GM13976 (cell line): ENCODE measurements around the gene TLL2.

ENCODE experiments used
- DNase-seq: peaks from one replicate; pipeline ENCODE4 v3.0.0; 2012; ENCODE audit warnings: low spot score
- in situ Hi-C: fragments of 300-500 bp; cut with MboI; formaldehyde crosslinking; loops from one replicate; pipeline ENCODE4 v1.12.0; 2022; ENCODE audit warnings: low sequenced_read_pairs, mixed read lengths, inconsistent platforms; ENCODE audit not compliant: unreplicated experiment
- TF ChIP-seq, protein P1 (sequence below): IDR thresholded peaks from 2 replicates; pipeline ENCODE4 v1.5.1; 2012; ENCODE audit warnings: borderline replicate concordance, mild to moderate bottlenecking; ENCODE audit not compliant: insufficient read depth; ENCODE audit errors: extremely low read depth, missing control alignments, control extremely low read depth

TLL2 gene

DNA sequence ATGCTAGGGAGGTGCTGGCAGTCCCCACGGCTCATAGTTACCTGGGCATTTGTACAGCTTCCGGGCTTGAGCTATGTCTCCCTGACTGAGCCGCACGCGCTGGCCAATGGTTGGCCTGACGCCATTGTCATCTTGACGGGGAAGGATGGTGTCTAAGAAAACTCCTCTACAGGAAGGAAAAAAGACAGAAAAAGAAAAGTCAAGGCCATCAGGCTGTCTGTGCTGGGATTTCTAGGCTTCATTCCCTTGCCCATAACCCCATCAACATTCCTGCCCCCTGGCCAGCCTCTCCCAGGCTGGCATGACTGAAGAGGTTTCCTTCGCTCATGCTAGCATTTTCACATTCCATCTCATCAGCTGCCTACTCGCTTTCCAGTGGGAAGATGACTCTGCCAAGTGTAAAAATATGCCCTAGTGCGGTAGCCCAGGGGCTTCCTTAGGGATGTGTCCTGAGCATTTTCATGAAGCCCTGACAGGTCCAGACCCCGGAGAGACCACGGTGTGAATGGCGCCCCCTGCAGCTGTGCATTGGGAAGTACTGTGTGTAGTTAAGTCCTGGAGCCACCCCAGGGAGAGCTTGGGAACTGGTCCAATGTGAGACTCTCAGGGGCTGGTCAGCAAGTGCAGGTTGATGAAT, 100.5 kb downstream of the TLL2 start:
- no peak for DNase-seq
- in situ Hi-C loops, result no loop called here
- TF ChIP-seq, protein P1, sequence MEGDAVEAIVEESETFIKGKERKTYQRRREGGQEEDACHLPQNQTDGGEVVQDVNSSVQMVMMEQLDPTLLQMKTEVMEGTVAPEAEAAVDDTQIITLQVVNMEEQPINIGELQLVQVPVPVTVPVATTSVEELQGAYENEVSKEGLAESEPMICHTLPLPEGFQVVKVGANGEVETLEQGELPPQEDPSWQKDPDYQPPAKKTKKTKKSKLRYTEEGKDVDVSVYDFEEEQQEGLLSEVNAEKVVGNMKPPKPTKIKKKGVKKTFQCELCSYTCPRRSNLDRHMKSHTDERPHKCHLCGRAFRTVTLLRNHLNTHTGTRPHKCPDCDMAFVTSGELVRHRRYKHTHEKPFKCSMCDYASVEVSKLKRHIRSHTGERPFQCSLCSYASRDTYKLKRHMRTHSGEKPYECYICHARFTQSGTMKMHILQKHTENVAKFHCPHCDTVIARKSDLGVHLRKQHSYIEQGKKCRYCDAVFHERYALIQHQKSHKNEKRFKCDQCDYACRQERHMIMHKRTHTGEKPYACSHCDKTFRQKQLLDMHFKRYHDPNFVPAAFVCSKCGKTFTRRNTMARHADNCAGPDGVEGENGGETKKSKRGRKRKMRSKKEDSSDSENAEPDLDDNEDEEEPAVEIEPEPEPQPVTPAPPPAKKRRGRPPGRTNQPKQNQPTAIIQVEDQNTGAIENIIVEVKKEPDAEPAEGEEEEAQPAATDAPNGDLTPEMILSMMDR, result no peak

DNA sequence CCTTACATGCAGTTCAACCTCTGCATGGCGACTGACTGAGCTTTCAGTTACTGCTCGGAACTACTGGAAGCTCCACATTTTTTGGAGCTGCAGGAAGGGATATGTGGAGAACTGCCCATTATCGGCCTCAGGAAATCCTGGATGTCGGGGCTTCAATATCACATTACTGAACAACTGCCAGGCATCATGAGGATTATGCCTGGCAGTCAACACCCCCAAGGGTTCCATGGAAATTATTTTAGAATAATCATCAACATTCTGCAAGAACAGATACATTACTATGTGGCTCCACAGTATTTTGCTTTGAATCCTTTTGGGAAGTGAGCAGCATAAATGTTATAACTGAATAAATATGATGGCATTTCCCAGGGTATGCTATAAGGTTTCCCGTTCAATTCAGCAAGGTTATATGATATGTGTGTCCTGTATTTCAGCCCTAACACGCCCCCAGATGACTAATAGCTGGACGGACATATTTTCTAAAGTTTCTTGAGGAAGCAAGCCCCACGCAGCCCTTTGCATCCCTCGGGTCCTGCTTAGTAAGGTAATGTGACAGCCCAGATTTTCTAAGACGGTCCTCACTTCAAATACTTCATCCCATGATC, 101.9 kb downstream of the TLL2 start:
- in situ Hi-C loops, result no loop called here
- TF ChIP-seq, protein P1, result no peak
- DNase-seq, result no peak

DNA sequence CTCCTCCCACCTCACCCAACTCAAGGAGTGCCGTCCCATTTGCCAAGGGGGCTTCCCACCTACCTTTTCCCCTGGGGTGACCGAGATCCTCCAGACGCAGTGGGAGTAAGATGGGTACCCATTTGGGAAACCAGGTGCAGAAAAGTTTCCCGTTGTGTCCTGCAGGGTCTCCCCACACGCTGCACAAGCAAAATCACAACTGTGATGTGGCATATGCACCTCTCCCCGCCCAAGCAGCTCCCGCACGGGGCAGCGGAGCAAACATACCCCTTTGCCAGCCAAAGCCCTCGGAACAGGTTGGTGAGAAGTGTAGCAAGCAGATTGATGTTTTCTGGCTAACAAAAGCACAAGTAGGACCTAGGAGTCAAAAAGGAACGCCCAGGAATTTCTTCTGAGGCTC, 103.4 kb downstream of the TLL2 start:
- TF ChIP-seq, protein P1, result no peak
- in situ Hi-C loops, result no loop called here
- DNase-seq, result no peak

DNA sequence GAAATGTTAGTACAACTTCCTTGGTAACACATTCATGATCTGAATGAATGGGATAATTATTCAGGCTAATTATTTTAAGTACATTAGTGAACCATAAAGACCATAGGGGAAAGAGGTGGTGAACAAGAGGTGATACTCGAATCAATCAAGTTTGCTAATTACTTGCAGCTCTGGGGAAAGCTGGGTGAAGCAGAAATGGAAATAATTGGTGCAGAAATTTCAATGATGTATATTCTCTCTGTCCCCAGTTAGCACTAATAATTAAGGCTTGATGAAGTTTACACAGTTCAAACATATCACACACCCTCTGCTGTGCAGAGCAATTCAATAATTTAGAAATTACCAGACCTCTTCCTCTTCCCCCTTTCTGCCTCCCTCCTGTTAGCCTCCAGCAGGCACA, 105.5 kb downstream of the TLL2 start:
- TF ChIP-seq, protein P1, result no peak
- in situ Hi-C loops, result no loop called here
- DNase-seq, result no peak

DNA sequence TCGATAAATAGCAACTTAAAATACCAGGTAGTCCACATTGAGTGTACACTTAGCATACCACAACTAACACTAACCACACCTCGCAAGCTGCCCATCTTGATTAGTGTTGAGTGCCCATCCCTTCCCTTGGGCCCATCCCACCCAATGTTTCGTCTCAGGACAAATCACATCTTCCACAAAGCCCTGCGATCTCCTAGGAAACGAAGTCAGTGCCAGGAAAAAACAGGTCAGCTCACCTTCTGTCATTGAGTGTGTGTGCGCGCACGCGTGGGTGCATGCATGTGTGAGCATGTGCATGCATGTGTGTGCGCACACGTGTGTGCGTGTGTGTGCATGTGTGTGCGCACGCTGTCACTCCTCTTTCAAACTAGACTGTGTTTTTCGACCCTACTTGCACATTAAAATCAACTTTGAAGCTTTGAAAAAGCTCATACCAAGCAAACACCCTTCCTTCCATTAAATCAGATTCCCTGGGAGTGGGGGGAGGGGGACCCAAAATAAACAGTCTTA, 106.1 kb downstream of the TLL2 start:
- no peak for DNase-seq
- TF ChIP-seq, protein P1, result no peak
- in situ Hi-C loops, result no loop called here

DNA sequence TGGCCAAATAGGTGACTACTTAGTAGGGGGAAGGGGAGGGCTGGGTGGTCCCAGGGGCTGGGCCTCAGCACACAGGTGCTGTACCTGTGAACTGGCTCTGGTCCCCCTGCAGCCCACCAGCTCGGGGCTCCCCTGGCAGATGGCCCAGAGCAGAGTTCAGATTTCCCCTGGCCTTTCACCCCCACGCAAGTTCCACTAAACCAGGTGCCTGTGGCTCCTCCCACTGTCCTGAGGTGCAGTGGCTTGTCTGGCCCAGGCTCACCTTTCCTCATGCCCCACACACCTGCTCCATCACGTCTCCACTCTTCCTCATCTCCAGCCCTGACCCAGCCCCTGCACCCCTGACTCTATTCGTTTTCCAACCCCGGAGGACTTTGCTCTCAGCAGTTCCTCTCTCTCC, 107.6 kb downstream of the TLL2 start:
- DNase-seq, result no peak
- in situ Hi-C loops, result no loop called here
- TF ChIP-seq, protein P1, result no peak
